ENCODE data around the gene ROR2. TPM values are rescaled to one million over a fixed set of nuclear protein-coding genes. Genes with fewer than 3 reads are reported as not detected.

Gene ROR2
- total and polyA plus RNA-seq, 2 of the 8 experiments (the other 6 are each of a cell fraction or from before 2014, with no cell fraction given), result 2.7 to 4.3 TPM

- H3K18ac ChIP-seq (ENCODE audit: extremely low read depth, low read length), result no peak overlapping the region
- no peak for DNase-seq (ENCODE audit: low read depth in 1 of 2, low spot score in 2 of 2)
- H2BK5ac ChIP-seq (ENCODE audit: low read depth, low read length), result no peak overlapping the region
- H3K23me2 ChIP-seq (ENCODE audit: low read depth, low read length), result no peaks in the 10 kb centered on the region
- H4K5ac ChIP-seq (ENCODE audit: insufficient read length, low read depth, low read length), result no peak overlapping the region
- CTCF ChIA-PET (ENCODE audit: partially characterized antibody), result interaction anchor here (1.0 to 4.1 kb wide), 5 partner anchors 11 to 210 kb away, joined by 4 to 32 read pairs (median 5); partner anchors contain the start of gene ROR2
- TF ChIP-seq PHF8 (conservative IDR thresholded peaks at IDR 0.05; ENCODE audit: low read depth, low read length) (no peak), ATF2 (IDR thresholded peaks at IDR 0.05; ENCODE audit: low read length) (no peak)
- no peak overlapping the region for H2BK15ac ChIP-seq (ENCODE audit: low read length)
- POLR2A ChIA-PET (ENCODE audit: partially characterized antibody), result no interaction called here
- no peak overlapping the region for H3K4ac ChIP-seq (replicated peaks; ENCODE audit: insufficient read length, low read depth, low read length)
- no peaks in the 10 kb centered on the region for H3K79me2 ChIP-seq (ENCODE audit: control insufficient read depth in 1 of 2, insufficient read depth in 2 of 2, low read length in 2 of 2)
- H2BK12ac ChIP-seq (ENCODE audit: low read depth, low read length), result no peak overlapping the region
- H4K91ac ChIP-seq (replicated peaks; ENCODE audit: insufficient read length, low read length), result no peak overlapping the region
- 88% methylated on average over 29 of the region's 29 CpGs; no CpG with 5 or more reads in 1 of the 2 experiments for WGBS, 2 experiments (ENCODE audit: extremely low coverage in 1 of 2, insufficient coverage in 1 of 2, insufficient read length in 1 of 2, insufficient replicate concordance in 2 of 2, low coverage in 1 of 2, low lambda C conversion rate in 2 of 2, missing lambda C conversion rate in 1 of 2)
- H3K27me3 ChIP-seq (replicated peaks in 1 of 4; ENCODE audit: control insufficient read depth in 3 of 4, extremely low read depth in 1 of 4, insufficient read depth in 3 of 4, low read length in 3 of 4), result no peaks in the 10 kb centered on the region
- H2BK120ac ChIP-seq (replicated peaks; ENCODE audit: low read depth, low read length), result no peak overlapping the region
- FAIRE-seq, result no peak
- H3K9me3 ChIP-seq (ENCODE audit: insufficient read depth in 2 of 2, low read depth in 1 of 2, low read length in 1 of 2), result 0 out of 4 replicates have a peak, but pooled peaks cover 0 to 4% of the 10 kb centered on the region in 2 experiments
- H4K20me1 ChIP-seq (replicated peaks in 1 of 2; ENCODE audit: control insufficient read depth in 1 of 2, insufficient read depth in 2 of 2, low read length in 2 of 2), result no peaks in the 10 kb centered on the region
- no peak overlapping the region for H3K56ac ChIP-seq (replicated peaks; ENCODE audit: insufficient read length, low read depth, low read length)
- H3K27ac ChIP-seq (ENCODE audit: low read depth, low read length), result no peak overlapping the region
- H3K9ac ChIP-seq (replicated peaks in 1 of 4; ENCODE audit: extremely low read depth in 1 of 4, low read depth in 3 of 4, low read length in 3 of 4), result no peak overlapping the region
- no peak overlapping the region for H3K4me3 ChIP-seq (ENCODE audit: extremely low read depth in 1 of 4, insufficient read depth in 2 of 4, low read depth in 3 of 4, low read length in 4 of 4)
- H2AFZ ChIP-seq (ENCODE audit: low read length), result no peak overlapping the region
- no peak overlapping the region for H2AK5ac ChIP-seq (ENCODE audit: low read depth, low read length)
- H3K4me1 ChIP-seq (replicated peaks in 1 of 4; ENCODE audit: control insufficient read depth in 3 of 4, insufficient read depth in 4 of 4, low read length in 3 of 4), result peaks cover 0 to 2% (median 0%) of the 10 kb centered on the region in 4 experiments; a peak in 1 of 7 replicates
- H4K8ac ChIP-seq (ENCODE audit: extremely low read depth, insufficient read depth, low read length), result no peak overlapping the region; the same call in 1 of the 2 replicates
- no peak overlapping the region for H3K4me2 ChIP-seq (ENCODE audit: insufficient read depth in 1 of 2, low read depth in 2 of 2, low read length in 2 of 2)
- no peak overlapping the region for H3K14ac ChIP-seq (ENCODE audit: insufficient read length)
- no peaks in the 10 kb centered on the region for H3K36me3 ChIP-seq (ENCODE audit: control insufficient read depth in 2 of 4, insufficient read depth in 4 of 4, low read length in 3 of 4)
- H3K79me1 ChIP-seq (ENCODE audit: low read depth, low read length), result no peaks in the 10 kb centered on the region
- H3K23ac ChIP-seq (ENCODE audit: insufficient read length), result no peak overlapping the region
- no peak overlapping the region for H2BK20ac ChIP-seq (ENCODE audit: low read length)
Observed at GRCh38 chr9:91768977-91769916, 180.8 kb downstream of the ROR2 start.

Measured in H1 (cell line).